Activated naive CD4-positive, alpha-beta T cell treated with anti-CD3 and anti-CD28 coated beads, Interleukin-2, amount 50 U/mL, for 16 hours (primary cell): ENCODE measurements around the gene FOXO3B.
"Not testable (repeated sequence)": the region's sequence is repeated elsewhere in the genome, so short reads cannot be mapped to it uniquely, and the experiment has no call there.

ENCODE experiments used
- DNase-seq: peaks from one replicate; pipeline ENCODE4 v3.0.0-alpha.2; 2020

Gene FOXO3B

GRCh38 chr17:18644291-18644690 lies 37.8 kb downstream of the FOXO3B start, which contains the start of gene TBC1D28:
TSS of gene TBC1D28 (minus strand) at chr17:18644391. CDS start at chr17:18641352, 3,039 bp downstream.
- DNase-seq: not testable (repeated sequence)

- not testable (repeated sequence) for DNase-seq
Observed at GRCh38 chr17:18643124-18643523, 39.0 kb downstream of the FOXO3B start.

GRCh38 chr17:18638357-18638756 lies 43.8 kb downstream of the FOXO3B start:
- DNase-seq: not testable (repeated sequence)

GRCh38 chr17:18636237-18636636 lies 45.9 kb downstream of the FOXO3B start:
- DNase-seq: not testable (repeated sequence)

GRCh38 chr17:18635773-18636172 lies 46.3 kb downstream of the FOXO3B start:
- DNase-seq: not testable (repeated sequence)

GRCh38 chr17:18634550-18635263 lies 47.4 kb downstream of the FOXO3B start:
- not testable (repeated sequence) for DNase-seq
